Measurements from ENCODE around the gene DNAAF2. TPM values are rescaled to one million over a fixed set of nuclear protein-coding genes. Genes with fewer than 3 reads are reported as not detected.

Gene DNAAF2
- total RNA-seq, 1 experiment from 2014 or later, result 13.7 TPM

GRCh38 chr14:49637534-49638078 lies 2.6 kb upstream of the DNAAF2 start:
- no peaks in the 10 kb centered on the region; the same call in 1 of the 2 replicates for H4K20me1 ChIP-seq (ENCODE audit: insufficient read depth)
- H3K4me3 ChIP-seq (replicated peaks in 1 of 2; ENCODE audit: low read depth in 1 of 2, low read length in 2 of 2), result no peak overlapping the region
- CTCF ChIA-PET, result no interaction called here
- RAD21 ChIA-PET (ENCODE audit: low non-redundant PET in 1 of 2, low total read pairs in 2 of 2, uncharacterized antibody in 2 of 2, unreplicated experiment in 2 of 2), result no interaction called here
- no TSS peak for BruUV-seq (replicated peaks)
- peaks cover 74% of the 10 kb centered on the region for H3K79me2 ChIP-seq (ENCODE audit: insufficient read depth, low read length)
- no peak overlapping the region for H2AFZ ChIP-seq (ENCODE audit: low read depth, low read length, poor library complexity, severe bottlenecking)
- peaks cover 6 to 15% of the 10 kb centered on the region in 2 experiments for H3K4me1 ChIP-seq (ENCODE audit: control insufficient read depth in 1 of 2, insufficient read depth in 2 of 2, low read length in 2 of 2)
- no peak overlapping the region for H3K9ac ChIP-seq (ENCODE audit: low read length)
- no peak overlapping the region for H3K27ac ChIP-seq (ENCODE audit: low read depth, low read length)
- POLR2A ChIA-PET, result no interaction called here
- no peaks in the 10 kb centered on the region for H3K9me2 ChIP-seq (ENCODE audit: insufficient read depth)
- H3K36me3 ChIP-seq (ENCODE audit: control insufficient read depth in 1 of 2, insufficient read depth in 2 of 2, low read length in 2 of 2), result peaks cover 3 to 19% of the 10 kb centered on the region in 2 experiments; a peak in 1 of 4 replicates
- DNase-seq (ENCODE audit: low read depth, low spot score) (no peak), ATAC-seq (no peak)
- TF ChIP-seq, protein P1, sequence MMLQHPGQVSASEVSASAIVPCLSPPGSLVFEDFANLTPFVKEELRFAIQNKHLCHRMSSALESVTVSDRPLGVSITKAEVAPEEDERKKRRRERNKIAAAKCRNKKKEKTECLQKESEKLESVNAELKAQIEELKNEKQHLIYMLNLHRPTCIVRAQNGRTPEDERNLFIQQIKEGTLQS (IDR thresholded peaks at IDR 0.05), result no peak
- TF ChIP-seq TCF7L2 (IDR thresholded peaks at IDR 0.05; ENCODE audit: borderline replicate concordance, extremely low read depth, insufficient read depth, insufficient read length) (no peak), CEBPB (IDR thresholded peaks at IDR 0.05; ENCODE audit: low read depth) (no peak), POLR2A (IDR thresholded peaks at IDR 0.05; ENCODE audit: borderline replicate concordance, extremely low read depth, insufficient read depth, insufficient read length) (no peak), CBX3 (IDR thresholded peaks at IDR 0.05; ENCODE audit: low read depth) (no peak), REST (IDR thresholded peaks at IDR 0.05; ENCODE audit: low read depth) (no peak), YY1 (IDR thresholded peaks at IDR 0.05; ENCODE audit: extremely low read depth, insufficient replicate concordance, low read depth, low read length) (no peak), ELF1 (IDR thresholded peaks at IDR 0.05; ENCODE audit: borderline replicate concordance, low read depth) (no peak), EZH2 (IDR thresholded peaks at IDR 0.05) (no peak), SRF (IDR thresholded peaks at IDR 0.05; ENCODE audit: low read depth) (no peak), FOSL1 (IDR thresholded peaks at IDR 0.05; ENCODE audit: low read depth) (no peak), EZH2phosphoT487 (IDR thresholded peaks at IDR 0.05; ENCODE audit: borderline replicate concordance) (no peak), SP1 (IDR thresholded peaks at IDR 0.05; ENCODE audit: low read depth) (no peak), MAX (IDR thresholded peaks at IDR 0.05) (no peak), SIN3A (IDR thresholded peaks at IDR 0.05; ENCODE audit: low read depth) (no peak), ZFX (IDR thresholded peaks at IDR 0.05) (no peak)
- H3K27me3 ChIP-seq (ENCODE audit: insufficient read depth, low read length), result no peaks in the 10 kb centered on the region
- H3K9me3 ChIP-seq (ENCODE audit: control insufficient read depth in 1 of 2, insufficient read depth in 1 of 2, low read depth in 1 of 2, low read length in 2 of 2), result no peaks in the 10 kb centered on the region
- intact Hi-C loops (cut with micrococcal nuclease), result no loop called here
- no peak overlapping the region for H3K4me2 ChIP-seq (ENCODE audit: low read length)
